GM18499 (cell line): ENCODE data around the gene CCDC13.
"Not testable (repeated sequence)": the region's sequence is repeated elsewhere in the genome, so short reads cannot be mapped to it uniquely, and the experiment has no call there.

Experiments used
- ATAC-seq: cut with Tn5 transposase; IDR thresholded peaks from one replicate; pipeline ENCODE4 v1.9.1; 2021; ENCODE audit warnings: moderate number of reproducible peaks; ENCODE audit not compliant: insufficient read depth, unreplicated experiment

CCDC13 gene, protein sequence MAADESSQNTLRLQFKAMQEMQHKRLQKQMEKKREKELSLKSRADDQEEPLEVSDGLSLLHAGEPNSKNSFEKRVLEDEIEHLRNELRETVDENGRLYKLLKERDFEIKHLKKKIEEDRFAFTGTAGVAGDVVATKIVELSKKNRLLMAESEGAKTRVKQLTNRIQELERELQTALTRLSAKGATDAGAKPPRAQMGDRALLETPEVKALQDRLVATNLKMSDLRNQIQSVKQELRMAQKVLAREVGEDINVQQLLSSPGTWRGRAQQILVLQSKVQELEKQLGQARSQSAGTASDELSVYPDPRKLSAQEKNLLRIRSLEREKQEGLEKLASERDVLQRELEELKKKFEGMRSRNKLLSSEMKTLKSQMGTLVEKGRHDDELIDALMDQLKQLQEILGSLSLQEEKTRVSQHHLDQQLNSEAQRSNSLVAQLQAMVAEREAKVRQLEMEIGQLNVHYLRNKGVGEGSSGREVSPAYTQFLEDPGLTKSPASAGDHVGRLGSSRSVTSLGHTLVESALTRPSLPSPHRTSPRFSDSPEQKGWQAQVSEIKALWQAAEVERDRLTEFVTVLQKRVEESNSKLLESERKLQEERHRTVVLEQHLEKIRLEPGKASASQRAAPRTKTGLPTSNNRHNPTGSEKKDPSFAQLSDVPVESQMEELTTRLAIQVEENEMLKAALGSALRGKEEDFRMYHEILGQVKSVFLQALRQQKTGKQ

DNA sequence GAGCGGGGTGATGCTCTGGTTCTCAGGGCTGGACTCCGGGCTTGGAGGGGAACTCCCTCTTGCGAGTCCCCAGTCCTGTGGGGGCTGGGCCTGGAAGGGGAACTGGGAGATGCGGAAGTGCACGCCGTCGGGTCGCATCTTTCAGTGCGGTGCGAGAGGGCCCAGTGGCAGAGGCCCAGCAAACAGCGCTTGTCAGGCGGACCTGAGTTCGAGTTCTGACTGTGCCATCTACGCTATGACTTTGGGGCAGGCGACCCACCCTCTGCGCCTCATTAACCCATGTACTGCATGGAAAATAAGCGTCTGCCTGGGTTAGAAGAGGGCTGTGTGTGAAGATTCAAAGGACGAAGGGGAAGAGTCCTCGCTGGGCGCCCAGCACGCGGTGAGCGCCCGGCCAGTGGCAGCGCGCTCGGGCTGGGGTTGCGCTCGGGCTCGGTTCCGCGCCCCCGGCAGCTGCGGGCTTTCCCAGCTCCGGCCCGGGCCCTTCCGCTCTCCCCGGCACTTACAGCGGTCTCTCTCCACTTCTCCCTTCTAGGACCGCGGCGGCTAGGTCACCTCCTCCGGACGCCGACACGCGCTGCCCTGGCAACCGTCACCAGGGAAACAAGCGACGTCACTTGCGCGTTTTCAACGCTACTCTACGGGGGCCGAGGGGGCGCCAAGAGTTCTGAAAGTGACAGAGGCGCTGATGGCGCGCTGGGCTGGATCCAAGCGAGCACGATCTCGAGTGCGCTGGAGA is at the start of gene CCDC13:
Gene CCDC13, minus strand, starts transcription at position 584 of the 739 bp plus-strand sequence. CDS start 14,908 bp downstream, outside the sequence.
- ATAC-seq: peak; percentile 86

DNA sequence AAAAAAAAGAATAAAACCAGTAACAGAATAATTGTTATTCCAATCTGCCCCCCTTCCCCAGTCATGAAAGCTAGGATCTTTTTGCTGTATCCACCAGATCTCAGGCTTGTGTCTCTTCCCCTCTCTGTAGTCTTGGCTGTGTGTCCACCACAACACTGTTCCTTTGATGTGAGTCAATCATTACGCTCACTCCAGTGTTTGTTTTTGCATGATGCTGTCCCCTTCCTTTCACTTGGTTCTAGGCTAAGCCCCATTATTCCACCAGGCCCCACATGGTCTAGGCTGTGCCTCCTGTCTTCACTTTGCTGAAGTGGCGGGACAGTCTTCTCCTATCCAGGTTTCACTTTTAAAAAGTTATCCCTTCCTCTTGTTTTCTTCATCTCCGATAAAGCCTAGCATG is 49.8 kb upstream of the CCDC13 start:
- no peak for ATAC-seq

DNA sequence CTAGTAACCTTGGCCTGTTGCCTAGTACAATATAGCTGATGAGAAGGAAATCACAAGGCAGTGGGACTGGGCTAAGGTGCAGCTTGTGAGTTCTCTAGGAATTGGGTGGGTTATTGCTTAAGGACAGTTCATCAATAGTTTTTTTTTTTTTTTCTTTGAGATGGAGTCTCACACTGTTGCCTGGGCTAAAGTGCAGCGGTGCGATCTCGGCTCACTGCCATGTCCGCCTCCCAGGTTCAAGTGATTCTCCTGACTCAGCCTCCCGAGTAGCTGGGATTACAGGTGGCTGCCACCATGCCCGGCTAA is 47.6 kb upstream of the CCDC13 start:
- ATAC-seq: no peak

DNA sequence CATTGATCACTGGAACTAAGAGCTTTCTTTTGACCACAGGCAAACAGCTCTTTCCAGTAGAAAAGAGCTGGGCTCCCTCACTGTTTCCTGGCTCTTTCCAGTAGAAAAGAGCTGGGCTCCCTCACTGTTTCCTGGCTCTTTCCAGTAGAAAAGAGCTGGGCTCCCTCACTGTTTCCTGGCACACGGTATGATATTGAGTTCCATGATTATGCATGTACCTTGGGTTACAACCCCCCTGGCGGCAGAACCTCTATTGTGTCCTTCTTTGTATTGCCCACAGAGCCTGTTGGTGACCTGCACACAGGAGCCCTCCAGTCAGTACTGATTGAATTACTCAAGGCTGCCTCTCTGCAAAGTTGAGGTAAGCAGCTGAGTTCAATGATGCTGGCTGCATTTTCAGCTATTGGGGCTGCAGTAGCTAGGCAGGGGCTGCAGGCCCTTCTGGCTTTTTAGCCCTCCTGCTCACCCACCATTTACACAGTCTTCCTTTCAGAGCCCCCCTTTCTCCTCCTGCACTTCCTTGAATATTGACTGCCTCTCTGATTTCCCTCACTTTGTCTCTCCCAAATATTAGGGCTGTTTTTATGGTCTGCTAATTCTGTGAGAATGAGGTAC is 46.4 kb upstream of the CCDC13 start:
- no peak for ATAC-seq

DNA sequence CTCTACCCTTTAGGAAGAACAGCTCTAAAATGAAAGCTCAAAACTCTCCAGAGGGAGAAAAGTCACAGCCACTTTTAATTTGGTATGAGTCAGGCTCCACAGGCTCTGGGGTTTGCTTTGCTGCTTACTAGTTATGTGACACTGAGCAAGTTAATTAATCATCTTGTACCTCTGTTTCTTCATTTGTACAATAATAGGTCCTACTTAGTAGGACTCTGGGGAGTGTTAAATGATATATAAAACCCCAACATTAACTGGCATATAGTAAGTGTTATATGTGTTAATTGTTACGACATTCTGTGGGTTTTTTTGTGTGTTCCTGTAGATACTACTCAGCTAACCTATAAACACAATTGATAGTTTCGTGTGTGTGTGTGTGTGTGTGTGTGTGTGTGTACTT is 42.8 kb upstream of the CCDC13 start:
- no peak for ATAC-seq

DNA sequence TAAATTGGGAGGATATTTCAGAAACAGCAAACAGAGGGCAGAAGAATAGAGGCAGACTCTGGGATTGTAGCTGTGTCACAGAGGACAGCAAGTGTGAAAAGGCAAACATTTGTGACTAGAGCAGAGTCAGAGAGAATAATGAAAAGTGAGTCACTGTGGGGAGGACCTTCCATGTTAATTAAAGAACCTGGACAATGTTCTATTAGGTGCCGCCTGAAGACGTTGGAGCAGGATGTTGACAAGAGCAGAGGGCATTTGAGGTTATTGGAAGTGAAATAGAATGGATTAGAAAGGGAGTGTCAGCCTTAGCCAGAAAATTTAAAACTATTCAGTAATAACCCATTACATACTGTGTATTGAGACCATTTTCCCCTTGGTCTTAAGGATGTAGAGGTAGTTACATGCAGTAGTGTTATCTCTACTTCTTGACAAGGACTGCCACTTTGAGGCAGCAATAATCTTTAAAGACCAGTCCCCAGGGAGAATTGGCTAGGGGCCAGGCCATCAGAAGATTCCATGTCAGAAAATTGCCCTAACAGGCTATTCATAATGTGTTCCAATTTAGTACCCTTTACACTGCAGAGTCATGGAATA is 42.0 kb upstream of the CCDC13 start:
- no peak for ATAC-seq

DNA sequence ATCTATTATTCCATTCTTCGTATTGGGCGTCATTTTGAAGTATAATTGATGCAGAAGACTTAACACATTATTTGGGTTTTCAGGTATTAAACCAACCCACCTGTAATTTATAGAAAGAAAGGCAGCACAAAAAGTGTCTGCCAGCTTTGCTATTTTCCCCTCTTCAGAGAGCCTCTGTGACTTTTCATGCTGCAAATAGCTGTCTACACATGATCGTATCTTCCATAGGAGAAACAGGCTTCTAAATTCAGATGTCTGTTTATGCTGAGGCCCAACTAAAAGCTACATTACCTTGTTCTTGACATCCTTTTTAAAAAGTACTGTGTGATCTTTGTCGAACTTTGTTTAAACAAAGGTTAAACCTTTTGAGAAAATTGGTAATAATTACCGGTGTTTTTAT is 41.2 kb upstream of the CCDC13 start:
- ATAC-seq: no peak

DNA sequence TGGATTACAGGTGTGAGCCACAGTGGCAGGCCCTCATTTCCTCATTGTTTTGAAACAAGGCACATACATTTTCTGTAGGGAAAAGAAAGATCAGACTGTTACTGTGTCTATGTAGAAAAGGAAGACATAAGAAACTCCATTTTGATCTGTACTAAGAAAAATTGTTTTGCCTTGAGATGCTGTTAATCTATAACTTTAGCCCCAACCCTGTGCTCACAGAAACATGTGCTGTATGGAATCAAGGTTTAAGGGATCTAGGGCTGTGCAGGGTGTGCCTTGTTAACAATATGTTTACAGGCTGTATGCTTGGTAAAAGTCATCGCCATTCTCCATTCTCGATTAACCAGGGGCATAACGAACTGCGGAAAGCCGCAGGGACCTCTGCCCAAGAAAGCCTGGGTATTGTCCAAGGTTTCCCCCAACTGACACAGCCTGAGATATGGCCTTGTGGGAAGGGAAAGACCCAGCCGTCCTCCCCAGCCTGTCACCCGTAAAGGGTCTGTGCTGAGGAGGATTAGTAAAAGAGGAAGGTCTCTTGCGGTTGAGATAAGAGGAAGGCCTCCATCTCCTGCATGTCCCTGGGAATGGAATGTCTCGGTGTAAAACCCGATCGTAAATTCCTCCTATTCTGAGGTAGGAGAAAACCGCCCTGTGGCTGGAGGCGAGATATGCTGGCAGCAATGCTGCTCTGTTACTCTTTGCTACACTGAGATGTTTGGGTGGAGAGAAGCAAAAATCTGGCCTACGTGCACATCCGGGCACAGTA is 38.2 kb upstream of the CCDC13 start:
- not testable (repeated sequence) for ATAC-seq

DNA sequence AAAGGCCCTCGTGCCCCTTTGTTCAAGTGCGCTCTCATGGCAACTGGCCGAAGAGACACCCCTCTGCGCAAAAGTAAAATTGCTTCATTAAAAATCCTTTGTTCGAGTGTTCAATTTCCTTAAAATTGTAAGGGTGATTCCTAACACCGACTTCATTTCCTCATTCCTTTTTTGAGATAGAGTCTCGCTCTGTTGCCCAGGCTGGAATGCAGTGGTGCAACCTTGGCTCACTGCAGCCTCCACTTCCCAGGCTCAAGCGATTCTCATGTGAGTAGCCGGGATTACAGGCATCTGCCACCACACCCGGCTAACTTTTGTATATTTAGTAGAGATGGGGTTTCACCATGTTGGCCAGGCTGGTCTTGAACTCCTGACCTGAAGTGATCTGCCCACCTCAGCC is 37.7 kb upstream of the CCDC13 start:
- ATAC-seq: not testable (repeated sequence)

DNA sequence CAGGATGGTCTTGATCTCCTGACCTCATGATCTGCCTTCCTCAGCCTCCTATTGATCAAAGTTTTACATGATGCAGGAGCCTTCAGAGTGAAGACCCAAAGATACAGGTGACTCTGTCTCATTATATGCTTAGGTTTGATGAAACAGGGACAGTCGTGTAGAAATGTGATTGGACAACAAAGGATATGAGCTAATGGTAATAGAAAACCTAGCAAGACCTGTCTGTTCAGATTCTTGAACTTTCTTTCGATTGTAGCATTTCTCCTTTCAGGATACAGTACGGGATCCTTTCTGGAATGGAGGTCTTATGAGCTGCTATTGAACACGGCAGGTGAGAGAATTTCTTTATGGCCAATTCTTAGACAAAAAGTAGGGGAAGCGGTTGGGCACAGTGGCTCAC is 36.1 kb upstream of the CCDC13 start, which contains the start of gene ACKR2:
Gene ACKR2, plus strand, starts transcription at position 244 of the 400 bp plus-strand sequence. CDS start 55,058 bp downstream, outside the sequence.
- ATAC-seq: no peak

DNA sequence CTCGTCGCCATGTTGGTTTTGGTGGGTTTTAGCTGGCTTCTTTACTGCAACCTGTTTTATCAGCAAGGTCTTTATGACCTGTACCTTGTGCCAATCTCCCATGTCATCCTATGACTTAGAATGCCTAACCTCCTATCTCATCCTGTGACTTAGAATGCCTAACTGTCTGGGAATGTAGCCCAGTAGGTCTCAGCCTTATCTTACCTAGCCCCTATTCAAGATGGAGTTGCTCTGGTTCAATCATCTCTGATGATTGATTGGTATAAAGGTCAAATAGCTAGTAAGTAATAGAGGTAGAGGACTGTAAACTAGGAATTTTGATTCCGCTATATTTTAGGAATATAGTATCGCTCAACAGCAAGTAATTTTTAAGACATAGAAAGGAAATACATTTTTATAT is 34.9 kb upstream of the CCDC13 start:
- no peak for ATAC-seq

DNA sequence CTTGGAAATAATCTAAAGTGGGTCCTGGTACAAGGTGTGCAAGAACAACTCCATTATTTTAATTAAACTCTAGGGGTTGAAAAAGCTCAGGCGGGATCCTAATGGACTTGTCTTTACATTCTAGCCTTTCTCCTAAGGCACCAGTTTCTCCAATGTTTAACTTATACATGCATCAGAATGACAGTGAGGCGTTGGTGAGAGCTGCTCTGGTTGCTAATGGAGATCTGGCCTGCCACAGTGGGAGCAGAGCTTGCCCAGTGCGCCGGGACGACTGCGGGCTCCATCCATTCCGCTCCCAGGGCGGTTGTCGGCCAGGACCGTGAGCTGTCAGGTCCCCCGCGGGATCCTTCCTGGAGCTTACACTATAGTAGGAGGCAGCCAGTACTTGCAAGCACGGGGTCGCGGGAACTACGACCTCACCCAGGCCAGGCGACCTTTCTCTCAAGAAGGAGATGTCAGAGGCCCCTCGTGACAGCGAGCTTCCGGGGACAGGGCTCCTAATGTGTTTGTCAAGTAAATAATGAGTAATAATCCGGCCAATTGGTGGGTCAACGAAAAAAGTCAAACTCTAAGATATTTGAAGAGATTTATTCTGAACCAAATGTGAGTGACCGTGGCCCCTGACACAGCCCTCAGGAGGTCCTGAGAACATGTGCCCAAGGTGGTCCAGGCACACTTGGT is 32.2 kb upstream of the CCDC13 start:
- no peak for ATAC-seq

DNA sequence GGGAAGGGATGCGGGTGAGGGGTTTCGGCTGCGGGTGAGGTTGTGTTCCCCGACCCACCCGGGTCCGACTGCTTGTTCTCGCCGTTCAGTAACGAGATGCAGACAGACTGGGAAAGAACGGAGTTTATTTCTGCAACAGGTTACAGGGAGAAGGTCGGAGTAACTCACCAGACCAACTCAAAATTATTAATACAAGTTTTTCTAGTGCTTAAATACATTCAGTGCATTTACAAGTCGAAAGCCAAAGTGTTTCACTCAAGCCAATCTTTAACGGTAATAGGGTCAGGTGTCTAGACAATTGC is 31.7 kb upstream of the CCDC13 start:
- no peak for ATAC-seq

DNA sequence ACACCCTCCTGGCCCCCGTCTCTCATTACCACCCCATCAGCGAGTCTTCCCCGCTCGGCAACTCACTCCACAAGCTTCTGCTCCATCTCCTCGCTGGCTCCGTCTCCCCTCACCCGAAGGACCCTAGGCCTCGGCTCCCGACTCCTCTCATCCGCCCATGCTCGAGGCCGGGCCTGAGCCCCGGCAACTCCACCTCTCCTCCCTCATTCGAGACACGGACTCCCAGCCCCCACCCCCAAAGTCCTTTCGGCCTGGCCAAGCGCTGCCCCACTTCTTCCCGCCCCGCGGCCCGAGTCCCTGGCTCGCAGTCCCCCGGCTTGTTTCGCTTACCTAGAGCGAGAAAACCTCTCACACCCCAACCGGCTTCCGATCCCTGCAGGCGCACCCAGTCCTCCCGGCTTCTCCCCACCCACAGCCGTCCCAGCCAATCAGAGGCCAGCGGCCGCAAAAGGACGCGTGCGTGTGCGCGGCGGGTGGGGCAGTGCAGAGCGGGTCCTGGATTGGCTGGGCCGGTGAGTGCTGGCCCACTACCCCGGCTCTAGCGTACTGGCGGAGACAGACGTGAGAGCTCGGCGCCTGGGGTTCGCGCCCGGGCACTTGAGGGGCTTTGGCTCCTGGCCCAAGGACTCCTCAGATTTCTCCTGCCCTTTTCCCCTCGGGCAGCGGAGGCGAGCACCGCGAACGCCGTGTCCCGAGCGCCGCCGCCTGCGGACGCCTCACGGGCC is 31.2 kb upstream of the CCDC13 start, which contains the start of gene HIGD1A:
Gene HIGD1A, minus strand, starts transcription at position 385 of the 725 bp plus-strand sequence. CDS start 10,237 bp downstream, outside the sequence.
- ATAC-seq: peak; percentile 86

DNA sequence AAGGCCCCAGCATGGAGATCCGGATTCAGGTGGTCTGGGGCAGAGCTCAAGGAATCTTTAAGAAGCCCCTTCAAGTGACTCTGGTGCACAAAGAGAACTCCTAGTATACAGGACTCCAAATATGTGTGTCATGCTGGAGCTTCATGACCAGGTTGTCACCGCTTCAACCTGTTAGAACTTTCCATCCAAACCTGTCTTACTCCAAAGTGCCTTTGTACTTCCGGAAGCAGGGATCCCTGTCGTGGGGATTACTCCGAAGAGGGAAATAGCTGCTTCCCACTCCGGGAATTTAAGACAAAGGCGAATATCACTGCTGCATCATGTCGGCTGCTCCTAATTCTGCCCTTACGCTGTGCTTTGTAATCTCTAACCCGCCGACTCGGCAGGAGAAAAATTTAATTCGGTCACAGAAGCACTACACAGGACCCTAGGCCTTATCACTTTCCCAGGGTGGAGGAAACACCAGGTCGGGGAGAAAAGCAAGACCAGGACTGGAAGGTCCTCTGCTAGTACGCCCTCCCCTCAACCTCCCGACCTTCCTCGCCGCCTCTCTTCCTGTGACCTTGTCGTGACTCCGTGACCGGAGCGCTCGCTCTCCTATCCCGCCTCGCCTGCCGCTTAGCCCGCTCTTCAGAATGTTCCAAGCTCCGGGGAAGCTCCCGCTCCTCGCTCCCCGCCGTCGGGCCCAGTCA is 30.5 kb upstream of the CCDC13 start:
- ATAC-seq: peak; percentile 25

DNA sequence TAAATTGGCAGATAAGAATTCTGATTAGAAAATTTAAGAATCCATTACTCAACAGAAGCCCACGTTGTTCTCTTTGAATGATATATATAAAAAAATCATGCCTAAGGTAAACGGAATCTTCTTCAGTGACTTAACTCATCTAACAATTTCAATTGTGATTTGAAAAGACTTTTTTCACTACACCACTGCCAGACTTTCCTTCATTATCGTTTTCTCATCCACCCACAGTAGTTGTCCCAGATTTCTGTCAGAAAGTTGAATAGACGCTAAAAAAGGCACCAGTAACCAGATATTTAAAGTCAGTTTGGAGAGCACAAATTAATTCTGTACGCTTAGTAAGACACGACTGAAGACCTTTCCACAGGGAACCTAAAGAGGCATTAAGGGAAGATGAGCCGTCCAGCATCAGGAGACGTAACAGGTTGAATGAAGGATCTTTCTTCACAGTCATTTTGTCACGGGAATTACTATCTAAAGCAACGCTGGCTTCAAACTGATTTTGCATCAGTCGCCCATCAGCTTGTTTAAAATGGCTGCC is 29.9 kb upstream of the CCDC13 start:
- ATAC-seq: no peak

DNA sequence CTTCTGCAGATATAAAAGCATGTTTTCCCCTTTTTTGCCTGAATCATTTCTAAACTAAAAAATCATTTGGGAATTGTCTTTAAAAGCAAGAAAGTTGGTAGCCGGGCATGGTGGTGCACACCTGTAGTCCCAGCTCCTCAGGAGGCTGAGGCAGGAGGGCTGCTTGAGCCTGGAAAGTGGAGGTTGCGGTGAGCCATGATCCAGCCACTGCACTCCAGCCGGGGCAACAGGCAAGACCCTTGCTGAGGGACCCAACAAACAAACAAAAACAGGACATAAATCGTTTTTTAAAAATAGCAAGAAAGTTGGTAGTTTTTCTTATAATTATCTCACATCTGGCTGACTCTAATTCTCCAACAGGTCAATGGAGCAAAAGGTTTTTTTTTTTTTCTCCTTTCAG is 28.7 kb upstream of the CCDC13 start:
- ATAC-seq: no peak
